GM10266 (cell line): ENCODE results near the gene NAPA.

Experiments
- DNase-seq: peaks from one replicate; pipeline ENCODE4 v3.0.0; 2012; ENCODE audit errors: extremely low spot score
- TF ChIP-seq, protein P1 (sequence below): IDR thresholded peaks from 2 replicates; pipeline ENCODE4 v1.5.1; 2012; ENCODE audit warnings: mild to moderate bottlenecking, low read depth; ENCODE audit not compliant: control insufficient read depth, insufficient read depth; ENCODE audit errors: missing control alignments

Gene NAPA

DNA sequence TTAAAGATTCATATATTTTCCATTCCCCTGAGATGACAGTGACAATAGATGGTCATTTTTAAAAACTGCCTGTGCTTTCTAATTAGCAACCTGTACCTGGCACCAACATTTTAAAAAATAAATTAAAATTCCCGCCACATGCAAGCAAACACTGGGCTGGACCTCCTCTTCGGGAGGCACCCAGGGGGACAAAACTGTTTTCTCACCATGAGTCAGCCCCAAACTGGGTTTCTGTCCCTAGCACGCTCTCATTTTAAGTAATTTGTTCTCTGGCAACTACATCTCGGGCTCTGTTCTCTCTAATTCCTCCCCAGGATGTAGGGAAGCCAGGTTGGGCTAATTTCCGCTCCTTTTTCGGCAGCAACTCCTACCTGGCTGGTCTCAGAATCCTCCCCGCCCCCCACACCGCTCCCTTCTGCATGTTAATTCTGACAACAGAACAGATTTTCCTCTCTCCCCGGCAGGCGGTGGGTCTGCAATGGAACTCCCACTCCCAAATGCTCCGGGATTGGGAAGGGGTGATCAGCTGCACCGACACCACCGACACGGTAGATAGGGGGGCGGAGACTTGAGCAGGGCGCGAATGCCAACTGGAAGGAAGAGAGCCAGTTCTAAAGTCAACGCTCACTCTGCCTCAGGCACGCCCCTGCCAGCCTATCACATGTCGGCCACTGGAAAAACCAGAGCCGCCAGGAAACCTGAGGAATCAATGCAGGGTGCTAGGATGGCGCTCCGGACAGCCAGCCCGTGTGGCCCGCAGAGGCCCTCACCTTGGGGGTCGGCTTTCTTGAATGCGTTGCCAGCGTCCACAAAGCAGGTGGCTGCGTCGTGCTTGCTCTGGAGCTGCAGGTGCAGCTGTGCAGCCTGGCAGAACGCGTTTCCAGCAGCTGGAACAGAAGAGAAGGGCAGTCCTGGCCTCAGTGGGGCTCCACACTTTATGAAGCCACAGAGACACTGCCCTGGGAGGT lies 14.7 kb downstream of the NAPA start:
- DNase-seq = no peak
- TF ChIP-seq, protein P1, sequence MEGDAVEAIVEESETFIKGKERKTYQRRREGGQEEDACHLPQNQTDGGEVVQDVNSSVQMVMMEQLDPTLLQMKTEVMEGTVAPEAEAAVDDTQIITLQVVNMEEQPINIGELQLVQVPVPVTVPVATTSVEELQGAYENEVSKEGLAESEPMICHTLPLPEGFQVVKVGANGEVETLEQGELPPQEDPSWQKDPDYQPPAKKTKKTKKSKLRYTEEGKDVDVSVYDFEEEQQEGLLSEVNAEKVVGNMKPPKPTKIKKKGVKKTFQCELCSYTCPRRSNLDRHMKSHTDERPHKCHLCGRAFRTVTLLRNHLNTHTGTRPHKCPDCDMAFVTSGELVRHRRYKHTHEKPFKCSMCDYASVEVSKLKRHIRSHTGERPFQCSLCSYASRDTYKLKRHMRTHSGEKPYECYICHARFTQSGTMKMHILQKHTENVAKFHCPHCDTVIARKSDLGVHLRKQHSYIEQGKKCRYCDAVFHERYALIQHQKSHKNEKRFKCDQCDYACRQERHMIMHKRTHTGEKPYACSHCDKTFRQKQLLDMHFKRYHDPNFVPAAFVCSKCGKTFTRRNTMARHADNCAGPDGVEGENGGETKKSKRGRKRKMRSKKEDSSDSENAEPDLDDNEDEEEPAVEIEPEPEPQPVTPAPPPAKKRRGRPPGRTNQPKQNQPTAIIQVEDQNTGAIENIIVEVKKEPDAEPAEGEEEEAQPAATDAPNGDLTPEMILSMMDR = no peak

DNA sequence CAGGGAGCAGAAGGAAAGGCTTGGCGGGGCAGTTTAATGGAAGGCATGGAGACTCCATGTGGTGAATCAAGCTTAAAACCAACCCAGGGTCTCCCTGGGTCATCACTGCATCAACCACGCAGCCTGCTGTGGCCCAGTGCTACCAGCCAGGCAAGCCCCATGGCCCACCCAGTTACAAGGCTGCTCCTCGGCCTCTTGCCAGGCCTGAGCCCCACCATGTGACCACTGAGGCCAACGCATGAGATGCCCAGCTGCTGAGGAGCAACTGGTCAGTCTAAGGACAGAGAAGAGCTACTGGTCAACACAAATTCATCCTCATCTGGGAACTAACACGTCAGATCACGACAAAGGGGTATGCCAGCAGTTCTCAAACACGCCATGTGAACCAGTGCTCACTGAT lies 15.5 kb downstream of the NAPA start:
- TF ChIP-seq, protein P1 = no peak
- no peak for DNase-seq

DNA sequence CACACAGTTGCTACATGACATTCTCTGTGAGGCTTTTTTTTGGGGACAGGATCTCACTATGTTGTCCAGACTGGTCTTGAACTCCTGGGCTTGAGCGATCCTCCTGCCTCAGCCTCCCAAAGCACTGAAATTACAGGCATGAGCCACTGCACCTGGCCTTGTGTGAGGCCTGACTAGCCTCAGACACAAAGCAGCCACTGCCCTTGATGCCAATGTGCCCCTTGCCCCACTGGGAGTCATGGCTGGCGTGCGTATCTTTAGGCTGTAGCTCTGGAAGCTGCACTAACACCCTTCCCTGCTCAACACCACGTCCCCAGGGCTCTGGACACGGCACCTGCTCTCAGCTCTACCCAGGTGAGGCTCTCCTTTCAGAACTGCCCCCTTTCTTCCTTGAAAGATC lies 16.3 kb downstream of the NAPA start:
- DNase-seq = no peak
- TF ChIP-seq, protein P1 = no peak

DNA sequence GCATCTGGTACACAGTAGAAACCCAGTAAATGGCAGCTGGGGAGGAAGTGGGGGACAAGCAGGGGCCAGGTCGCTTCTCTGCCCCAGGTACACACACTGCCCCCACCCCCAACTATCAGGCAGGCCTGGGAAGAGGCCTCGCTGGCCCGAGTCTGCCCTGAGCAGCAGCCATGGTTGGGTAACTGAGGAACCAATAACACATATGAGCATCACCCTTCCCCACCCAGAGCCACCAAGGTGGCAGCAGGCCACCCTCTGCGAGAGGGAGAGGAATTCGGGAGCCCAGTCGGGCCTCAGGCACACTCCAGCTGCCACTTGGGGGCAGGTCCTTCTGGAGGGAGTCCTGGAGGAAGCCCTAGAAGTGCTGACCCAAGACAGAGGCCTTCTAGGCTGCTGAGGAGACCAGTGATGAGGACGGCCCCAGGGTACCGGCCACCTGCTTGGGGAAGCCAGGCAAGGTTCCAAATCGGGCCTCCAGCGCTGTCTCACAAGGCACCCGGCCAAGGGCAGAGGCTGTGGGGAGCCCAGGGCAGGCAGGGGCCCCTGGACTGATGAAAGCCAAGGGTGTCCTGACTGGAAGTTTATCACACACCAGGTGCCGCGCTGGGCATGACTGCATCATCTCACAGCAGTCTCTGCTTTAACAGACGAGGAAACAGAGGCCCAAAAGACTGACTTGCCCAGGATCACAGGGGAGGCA lies 16.9 kb downstream of the NAPA start:
- TF ChIP-seq, protein P1 = no peak
- no peak for DNase-seq

DNA sequence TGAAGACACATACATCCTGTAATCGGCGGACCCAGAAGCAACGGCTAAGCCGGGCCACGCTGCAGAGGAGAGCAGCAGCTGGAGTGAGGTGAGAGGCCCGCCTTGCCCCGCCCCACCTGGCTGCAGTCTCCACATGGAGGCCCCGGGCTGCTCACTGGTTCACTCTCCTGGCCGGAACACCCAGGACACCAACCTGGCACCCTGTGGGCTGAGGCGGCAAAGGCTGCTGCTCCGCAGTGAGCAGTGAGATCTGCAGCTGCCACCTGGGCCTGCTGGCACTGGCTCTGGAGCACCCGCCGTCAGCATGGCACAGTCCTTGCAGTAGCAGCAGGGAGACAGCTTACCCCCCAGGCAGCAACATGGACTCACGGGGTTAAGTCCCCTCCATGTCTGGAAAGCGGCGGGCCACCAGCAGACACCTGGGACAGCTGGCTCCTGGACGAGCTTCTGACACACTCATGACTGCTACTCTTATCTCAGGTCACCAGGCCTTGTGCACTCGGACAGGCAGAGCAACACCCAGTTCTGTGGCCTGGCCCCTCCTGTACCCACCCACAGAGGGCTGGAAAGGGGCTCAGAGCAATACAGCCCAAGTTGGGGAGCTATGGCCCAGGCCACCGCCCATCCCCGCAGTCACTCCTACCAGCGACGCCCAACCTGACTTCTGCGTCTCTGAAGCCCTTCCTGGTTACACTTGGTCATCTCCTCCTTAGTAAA lies 17.7 kb downstream of the NAPA start:
- no peak for DNase-seq
- TF ChIP-seq, protein P1 = no peak

DNA sequence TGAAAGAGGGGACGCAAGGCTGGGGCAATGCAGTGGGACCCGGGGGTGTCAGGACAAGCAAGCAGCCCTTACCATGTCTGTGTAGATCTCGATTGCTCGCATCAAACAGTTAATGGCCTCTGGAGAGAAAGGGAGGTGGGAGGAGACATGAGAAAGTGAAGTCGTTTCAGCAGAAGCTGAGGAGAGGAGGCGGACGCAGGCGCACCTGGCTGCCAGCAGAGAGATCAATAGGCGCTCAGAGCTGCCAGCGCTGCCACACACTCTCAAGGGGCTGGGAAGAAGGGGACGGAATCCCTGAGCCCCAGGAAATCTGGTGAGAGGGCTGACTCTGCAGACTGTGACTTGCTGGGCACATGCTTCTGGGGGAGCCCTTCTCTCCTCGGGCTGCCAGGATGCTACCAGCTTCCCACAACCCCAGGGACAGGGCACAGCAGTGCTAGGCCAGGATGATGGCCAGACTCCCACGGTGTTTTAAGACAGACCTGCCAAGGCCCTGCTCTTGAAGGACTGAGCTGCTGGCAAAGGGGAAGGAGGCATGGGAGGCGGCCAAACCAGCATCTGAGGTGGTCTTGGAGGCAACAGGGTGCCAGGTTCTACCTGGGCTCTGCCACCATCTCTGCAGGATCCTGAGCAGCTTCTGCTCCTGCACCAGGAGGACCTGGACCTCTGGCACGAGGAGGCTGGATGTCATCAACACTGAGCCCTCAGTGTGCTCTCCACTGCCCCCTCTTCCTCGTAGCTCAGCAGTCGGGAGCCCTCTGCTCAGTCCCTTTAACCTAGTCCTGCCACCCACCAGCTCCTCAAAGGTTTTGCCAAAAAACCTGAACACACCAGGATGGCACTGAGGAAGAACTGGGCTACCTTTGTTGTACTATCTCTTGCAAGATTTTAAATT lies 19.1 kb downstream of the NAPA start:
- TF ChIP-seq, protein P1 = no peak
- no peak for DNase-seq
